OCI-LY1 (cell line): ENCODE results near the gene ZNF550.

Experiments
- H2AFZ ChIP-seq: fragments of 200-600 bp; sonication (generic), shearing (Covaris generic); 2 replicates; pipeline ENCODE4 v1.6.0; 2014; ENCODE audit warnings: antibody characterized with exemption, mild to moderate bottlenecking, low read length
- H3F3A ChIP-seq: fragments of 200-600 bp; sonication (generic), shearing (Covaris generic); 2 replicates; pipeline ENCODE4 v1.6.0; 2014; ENCODE audit warnings: mild to moderate bottlenecking, antibody characterized with exemption, low read length, moderate library complexity; ENCODE audit not compliant: insufficient read depth
- H3K27ac ChIP-seq: fragments of 200-600 bp; sonication (generic); 2 replicates; pipeline ENCODE4 v1.5.1; 2014; ENCODE audit warnings: low read length, mixed run types, mild to moderate bottlenecking, low read depth; ENCODE audit not compliant: poor library complexity, severe bottlenecking
- H3K27me3 ChIP-seq: fragments of 200-600 bp; sonication (generic); 2 replicates; pipeline ENCODE4 v1.6.0; 2014; ENCODE audit warnings: antibody characterized with exemption, mild to moderate bottlenecking, low read length, moderate library complexity; ENCODE audit not compliant: insufficient read depth
- H3K36me3 ChIP-seq: fragments of 200-600 bp; sonication (generic); 2 replicates; pipeline ENCODE4 v1.6.1; 2014; ENCODE audit warnings: mild to moderate bottlenecking, antibody characterized with exemption, low read length, moderate library complexity, mixed read lengths; ENCODE audit not compliant: insufficient read depth
- H3K4me1 ChIP-seq: fragments of 200-600 bp; sonication (generic); 2 replicates; pipeline ENCODE4 v1.5.1; 2014; ENCODE audit warnings: mild to moderate bottlenecking, low read length, moderate library complexity; ENCODE audit not compliant: insufficient read depth, severe bottlenecking
- H3K4me2 ChIP-seq: fragments of 200-600 bp; sonication (generic), shearing (Covaris generic); 2 replicates; pipeline ENCODE4 v1.6.1; 2014; ENCODE audit warnings: low read length
- H3K4me3 ChIP-seq: fragments of 200-600 bp; sonication (generic); 2 replicates; pipeline ENCODE4 v1.5.1; 2014; ENCODE audit warnings: low read length, low read depth, mild to moderate bottlenecking, mixed read lengths; ENCODE audit not compliant: poor library complexity, severe bottlenecking
- H3K79me2 ChIP-seq: fragments of 200-600 bp; shearing (Covaris generic); 2 replicates; pipeline ENCODE4 v1.6.1; 2016; ENCODE audit warnings: mixed run types, low read length, mixed read lengths; ENCODE audit not compliant: insufficient read depth
- H3K9ac ChIP-seq: fragments of 200-600 bp; sonication (generic), shearing (Covaris generic); 2 replicates; pipeline ENCODE4 v1.6.1; 2014; ENCODE audit warnings: mild to moderate bottlenecking, low read length, mixed read lengths
- H3K9me2 ChIP-seq: fragments of 200-600 bp; sonication (generic), shearing (Covaris generic); 2 replicates; pipeline ENCODE4 v1.6.1; 2014; ENCODE audit warnings: low read depth, mild to moderate bottlenecking, low read length, mixed read lengths
- H3K9me3 ChIP-seq: fragments of 200-600 bp; shearing (Covaris generic); 2 replicates; pipeline ENCODE4 v1.6.1; 2014; ENCODE audit warnings: low read length, mixed read lengths
- H4K20me1 ChIP-seq: fragments of 200-600 bp; sonication (generic), shearing (Covaris generic); 2 replicates; pipeline ENCODE4 v1.6.0; 2016; ENCODE audit warnings: mild to moderate bottlenecking, low read length; ENCODE audit not compliant: insufficient read depth
- EZH2 ChIP-seq: fragments of 200-600 bp; sonication (generic), shearing (Covaris generic); IDR thresholded peaks from 2 replicates; pipeline ENCODE4 v1.8.0; 2017; ENCODE audit warnings: borderline replicate concordance, mixed run types, mild to moderate bottlenecking, antibody characterized with exemption, low read length, moderate library complexity, mixed read lengths
- TF ChIP-seq, protein P1 (sequence below): fragments of 200-600 bp; sonication (generic), shearing (Covaris generic); IDR thresholded peaks from 2 replicates; pipeline ENCODE4 v1.5.1; 2017; ENCODE audit warnings: mild to moderate bottlenecking, antibody characterized with exemption, low read length, moderate library complexity, mixed read lengths

ZNF550 gene

DNA sequence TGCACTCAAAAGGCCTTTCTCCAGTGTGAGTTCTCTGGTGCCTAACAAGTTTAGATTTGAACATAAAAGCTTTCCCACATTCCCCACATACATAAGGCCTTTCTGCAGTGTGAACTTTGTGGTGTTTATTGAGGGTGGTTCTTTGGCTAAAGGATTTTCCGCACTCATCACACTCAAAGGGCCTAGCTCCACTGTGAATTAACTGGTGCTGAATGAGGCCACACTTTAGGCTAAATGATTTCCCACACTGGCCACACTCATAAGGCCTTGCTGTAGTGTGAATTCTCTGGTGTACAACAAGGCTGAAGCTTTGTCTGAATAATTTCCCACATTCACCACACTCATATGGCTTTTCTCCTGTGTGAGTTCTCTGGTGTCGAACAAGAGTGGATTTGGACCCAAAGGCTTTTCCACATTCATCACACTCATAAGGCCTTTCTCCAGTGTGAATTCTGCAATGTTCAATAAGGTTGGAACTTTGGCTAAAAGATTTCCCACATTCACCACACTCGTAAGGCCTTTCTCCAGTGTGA lies 12.8 kb upstream of the ZNF550 start:
- Histone ChIP-seq H3K79me2 (0 out of 2 replicates have a peak, but pooled peaks cover 4% of the 10 kb centered on the region), H4K20me1 (no peaks in the 10 kb centered on the region), H3K9me2 (no peaks in the 10 kb centered on the region), H3K4me1 (peaks cover 2% of the 10 kb centered on the region), H3K9me3 (peaks cover 56% of the 10 kb centered on the region), H3K4me3 (no peak overlapping the region), H2AFZ (no peak overlapping the region), H3K27me3 (no peaks in the 10 kb centered on the region), H3K36me3 (peaks cover 68% of the 10 kb centered on the region), H3K27ac (no peak overlapping the region), H3K9ac (no peak overlapping the region), H3K4me2 (no peak overlapping the region), H3F3A (no peaks in the 10 kb centered on the region)
- no peak for TF ChIP-seq EZH2
- TF ChIP-seq, protein P1, sequence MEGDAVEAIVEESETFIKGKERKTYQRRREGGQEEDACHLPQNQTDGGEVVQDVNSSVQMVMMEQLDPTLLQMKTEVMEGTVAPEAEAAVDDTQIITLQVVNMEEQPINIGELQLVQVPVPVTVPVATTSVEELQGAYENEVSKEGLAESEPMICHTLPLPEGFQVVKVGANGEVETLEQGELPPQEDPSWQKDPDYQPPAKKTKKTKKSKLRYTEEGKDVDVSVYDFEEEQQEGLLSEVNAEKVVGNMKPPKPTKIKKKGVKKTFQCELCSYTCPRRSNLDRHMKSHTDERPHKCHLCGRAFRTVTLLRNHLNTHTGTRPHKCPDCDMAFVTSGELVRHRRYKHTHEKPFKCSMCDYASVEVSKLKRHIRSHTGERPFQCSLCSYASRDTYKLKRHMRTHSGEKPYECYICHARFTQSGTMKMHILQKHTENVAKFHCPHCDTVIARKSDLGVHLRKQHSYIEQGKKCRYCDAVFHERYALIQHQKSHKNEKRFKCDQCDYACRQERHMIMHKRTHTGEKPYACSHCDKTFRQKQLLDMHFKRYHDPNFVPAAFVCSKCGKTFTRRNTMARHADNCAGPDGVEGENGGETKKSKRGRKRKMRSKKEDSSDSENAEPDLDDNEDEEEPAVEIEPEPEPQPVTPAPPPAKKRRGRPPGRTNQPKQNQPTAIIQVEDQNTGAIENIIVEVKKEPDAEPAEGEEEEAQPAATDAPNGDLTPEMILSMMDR, result no peak

DNA sequence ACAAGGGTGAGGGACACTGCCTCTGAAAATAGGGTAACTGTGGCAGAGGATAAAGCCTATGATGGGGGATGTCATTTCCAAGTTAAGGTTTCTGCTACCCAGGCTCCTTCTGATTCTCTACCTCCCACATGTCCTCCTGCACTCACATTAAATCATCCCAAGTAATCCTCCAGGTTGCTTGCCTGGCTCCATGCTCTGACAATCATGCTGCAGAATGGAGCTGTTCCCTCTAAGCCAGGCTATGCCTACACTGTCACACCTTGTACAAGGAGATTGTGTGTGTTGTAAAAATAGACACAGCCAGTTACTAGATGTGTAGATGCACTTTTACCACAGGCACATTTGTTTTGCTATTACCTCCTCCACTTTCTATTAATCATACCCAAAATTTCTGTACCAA lies 11.0 kb upstream of the ZNF550 start:
- peaks cover 64% of the 10 kb centered on the region for H3K9me3 ChIP-seq
- H2AFZ ChIP-seq, result no peak overlapping the region
- no peak overlapping the region for H3K4me2 ChIP-seq
- no peaks in the 10 kb centered on the region for H3K9me2 ChIP-seq
- no peaks in the 10 kb centered on the region for H3K27me3 ChIP-seq
- TF ChIP-seq, protein P1, result no peak
- TF ChIP-seq EZH2, result no peak
- peaks cover 51% of the 10 kb centered on the region for H3K36me3 ChIP-seq
- H3K9ac ChIP-seq, result no peak overlapping the region
- no peaks in the 10 kb centered on the region for H3K79me2 ChIP-seq
- no peaks in the 10 kb centered on the region for H3F3A ChIP-seq
- H3K27ac ChIP-seq, result no peak overlapping the region
- H3K4me1 ChIP-seq, result no peaks in the 10 kb centered on the region
- H3K4me3 ChIP-seq, result no peak overlapping the region
- H4K20me1 ChIP-seq, result no peaks in the 10 kb centered on the region

DNA sequence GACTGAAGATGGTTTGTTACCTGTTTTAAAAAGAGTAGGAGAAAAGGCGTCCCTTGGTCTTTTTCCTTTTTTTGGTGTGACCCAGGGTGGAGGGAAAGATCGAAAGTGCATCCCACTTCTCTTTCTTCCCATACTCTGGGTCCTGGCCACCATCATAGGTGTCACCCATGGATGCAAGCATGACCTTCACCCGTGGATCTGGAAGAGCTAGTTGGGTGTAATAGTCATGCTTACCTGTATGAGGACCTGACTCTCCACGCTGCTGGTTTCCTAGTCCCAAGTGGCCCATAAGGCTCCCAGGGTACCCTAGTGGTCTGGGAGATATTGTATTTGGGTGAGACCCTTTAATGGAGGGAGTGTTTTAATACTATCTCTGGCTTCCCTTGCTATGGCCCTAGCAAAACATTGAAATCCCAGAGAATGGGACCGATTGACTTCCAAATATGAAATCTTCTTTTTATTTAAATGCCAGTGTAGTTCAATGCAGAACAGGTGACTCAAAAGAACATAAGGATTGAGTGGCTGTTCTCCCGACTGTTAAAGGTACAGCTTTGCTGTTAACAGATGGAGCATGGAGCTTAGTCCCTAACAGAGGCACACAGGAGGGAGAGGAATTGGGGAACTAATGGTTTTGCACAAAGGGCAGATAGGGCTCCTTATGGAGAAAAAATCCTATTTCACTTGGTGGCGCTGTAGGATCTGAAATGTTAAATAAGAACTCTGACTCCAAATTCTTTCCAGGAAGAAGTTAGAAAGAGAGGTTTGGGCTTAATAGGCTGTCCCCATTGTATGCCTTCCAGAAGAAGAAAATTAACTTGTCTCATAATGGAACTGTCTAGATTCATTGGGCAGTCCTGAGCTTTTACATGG lies 7.0 kb upstream of the ZNF550 start:
- Histone ChIP-seq H3K9me2 (no peaks in the 10 kb centered on the region), H3K27me3 (no peaks in the 10 kb centered on the region), H3K4me3 (no peak overlapping the region), H3K9ac (no peak overlapping the region), H3K79me2 (no peaks in the 10 kb centered on the region), H3K36me3 (peaks cover 10% of the 10 kb centered on the region), H3K27ac (no peak overlapping the region), H3K9me3 (peaks cover 46% of the 10 kb centered on the region), H3K4me2 (no peak overlapping the region), H4K20me1 (no peaks in the 10 kb centered on the region), H3K4me1 (no peaks in the 10 kb centered on the region), H2AFZ (no peak overlapping the region), H3F3A (no peaks in the 10 kb centered on the region)
- no peak for TF ChIP-seq EZH2
- TF ChIP-seq, protein P1, result no peak
